SU-DHL-6 (cell line): Measurements from ENCODE around the gene POR.
"Not testable (repeated sequence)": the region's sequence is repeated elsewhere in the genome, so short reads cannot be mapped to it uniquely, and the experiment has no call there.

Experiments
- H2AFZ ChIP-seq: fragments of 200-600 bp; sonication (generic); 2 replicates; pipeline ENCODE4 v1.6.1; 2014; ENCODE audit warnings: low read depth, mild to moderate bottlenecking, moderate library complexity, mixed read lengths, antibody characterized with exemption, low read length; ENCODE audit not compliant: severe bottlenecking
- H3F3A ChIP-seq: fragments of 200-600 bp; shearing (Covaris generic); 2 replicates; pipeline ENCODE4 v1.6.0; 2016; ENCODE audit warnings: antibody characterized with exemption, mild to moderate bottlenecking; ENCODE audit not compliant: insufficient read depth
- H3K27ac ChIP-seq: fragments of 200-600 bp; sonication (generic); 2 replicates; pipeline ENCODE4 v1.5.1; 2016; ENCODE audit warnings: low read depth, mild to moderate bottlenecking, low read length, moderate library complexity, mixed read lengths
- H3K27me3 ChIP-seq: fragments of 200-600 bp; sonication (generic), shearing (Covaris generic); 2 replicates; pipeline ENCODE4 v1.6.0; 2014; ENCODE audit warnings: mild to moderate bottlenecking, low read length
- H3K36me3 ChIP-seq: fragments of 200-600 bp; sonication (generic); 2 replicates; pipeline ENCODE4 v1.6.1; 2014; ENCODE audit warnings: mild to moderate bottlenecking, low read length, mixed read lengths
- H3K4me2 ChIP-seq: fragments of 300-600, 200-600 bp; shearing (Covaris generic), sonication (generic); 2 replicates; pipeline ENCODE4 v1.6.0; 2014; ENCODE audit warnings: low read length, low read depth, mild to moderate bottlenecking; ENCODE audit not compliant: poor library complexity, severe bottlenecking
- H3K4me3 ChIP-seq: fragments of 200-600 bp; sonication (generic); 2 replicates; pipeline ENCODE4 v1.5.1; 2014; ENCODE audit warnings: antibody characterized with exemption, low read length, mild to moderate bottlenecking, mixed read lengths; ENCODE audit not compliant: insufficient read depth, poor library complexity, severe bottlenecking
- H3K79me2 ChIP-seq: fragments of 200-600 bp; sonication (generic); 2 replicates; pipeline ENCODE4 v1.6.1; 2014; ENCODE audit warnings: mild to moderate bottlenecking, low read length, moderate library complexity; ENCODE audit not compliant: insufficient read depth
- H3K9ac ChIP-seq: fragments of 200-600 bp; sonication (generic); 2 replicates; pipeline ENCODE4 v1.7.0; 2014; ENCODE audit warnings: mild to moderate bottlenecking, low read length
- H3K9me2 ChIP-seq: fragments of 200-600 bp; sonication (generic); replicated peaks from 2 replicates; pipeline ENCODE4 v1.6.1; 2014; ENCODE audit warnings: low read length; ENCODE audit not compliant: insufficient read depth
- H3K9me3 ChIP-seq: fragments of 200-600 bp; sonication (generic); 2 replicates; pipeline ENCODE4 v1.6.1; 2014; ENCODE audit warnings: low read length, mixed read lengths; ENCODE audit not compliant: insufficient read depth
- H4K20me1 ChIP-seq: fragments of 200-600 bp; sonication (generic); 2 replicates; pipeline ENCODE4 v1.6.1; 2014; ENCODE audit warnings: low read depth, mild to moderate bottlenecking, antibody characterized with exemption, low read length, moderate library complexity, mixed read lengths
- CTCF ChIP-seq: fragments of 200-600 bp; sonication (generic); IDR thresholded peaks from one replicate; pipeline ENCODE4 v1.5.1; 2017; ENCODE audit warnings: antibody characterized with exemption, mild to moderate bottlenecking, low read length, moderate library complexity; ENCODE audit not compliant: insufficient read depth, poor library complexity, severe bottlenecking
- EZH2phosphoT487 ChIP-seq: fragments of 200-600 bp; sonication (generic), shearing (Covaris generic); conservative IDR thresholded peaks from 2 replicates; pipeline ENCODE4 v1.6.1; 2018; ENCODE audit warnings: mild to moderate bottlenecking, antibody characterized with exemption, low read length, moderate library complexity, mixed read lengths

The POR gene

DNA sequence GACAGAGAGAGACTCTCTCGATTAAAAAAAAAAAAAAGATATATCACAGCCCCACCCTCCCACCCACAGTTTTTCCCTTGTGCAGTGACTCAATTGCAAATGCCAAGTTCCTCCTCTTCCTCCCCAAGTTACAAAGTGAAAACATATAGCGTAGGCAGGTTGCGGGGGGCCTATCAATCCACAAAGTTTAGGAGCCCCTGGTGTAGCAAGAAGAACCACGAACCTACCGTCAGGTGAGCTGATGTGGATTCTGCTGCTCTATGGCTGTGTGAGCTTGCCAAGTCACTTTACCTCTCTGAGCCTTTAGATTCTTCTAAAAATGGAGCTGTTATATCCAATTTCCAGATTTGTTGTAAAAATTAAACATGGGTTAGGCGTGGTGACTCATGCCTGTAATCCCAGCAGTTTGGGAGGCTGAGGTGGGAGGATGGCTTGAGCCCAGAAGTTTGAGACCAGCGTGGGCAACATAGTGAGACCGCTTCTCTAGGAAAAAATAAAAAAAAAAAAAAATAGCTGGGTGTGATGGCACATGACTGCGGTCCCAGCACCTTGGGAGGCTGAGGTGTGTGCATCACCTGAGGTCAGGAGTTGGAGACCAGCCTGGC lies 44.3 kb upstream of the POR start:
- H2AFZ ChIP-seq, result no peak overlapping the region
- H3F3A ChIP-seq, result no peaks in the 10 kb centered on the region
- no peak overlapping the region for H3K27ac ChIP-seq
- H3K9me3 ChIP-seq, result no peaks in the 10 kb centered on the region
- H3K4me2 ChIP-seq, result no peak overlapping the region
- H3K27me3 ChIP-seq, result no peaks in the 10 kb centered on the region
- TF ChIP-seq EZH2phosphoT487, result no peak
- no peak for TF ChIP-seq CTCF
- no peaks in the 10 kb centered on the region for H3K9me2 ChIP-seq
- H3K79me2 ChIP-seq, result no peaks in the 10 kb centered on the region
- H3K9ac ChIP-seq, result no peak overlapping the region
- H4K20me1 ChIP-seq, result no peaks in the 10 kb centered on the region
- no peaks in the 10 kb centered on the region for H3K36me3 ChIP-seq
- no peak overlapping the region for H3K4me3 ChIP-seq

DNA sequence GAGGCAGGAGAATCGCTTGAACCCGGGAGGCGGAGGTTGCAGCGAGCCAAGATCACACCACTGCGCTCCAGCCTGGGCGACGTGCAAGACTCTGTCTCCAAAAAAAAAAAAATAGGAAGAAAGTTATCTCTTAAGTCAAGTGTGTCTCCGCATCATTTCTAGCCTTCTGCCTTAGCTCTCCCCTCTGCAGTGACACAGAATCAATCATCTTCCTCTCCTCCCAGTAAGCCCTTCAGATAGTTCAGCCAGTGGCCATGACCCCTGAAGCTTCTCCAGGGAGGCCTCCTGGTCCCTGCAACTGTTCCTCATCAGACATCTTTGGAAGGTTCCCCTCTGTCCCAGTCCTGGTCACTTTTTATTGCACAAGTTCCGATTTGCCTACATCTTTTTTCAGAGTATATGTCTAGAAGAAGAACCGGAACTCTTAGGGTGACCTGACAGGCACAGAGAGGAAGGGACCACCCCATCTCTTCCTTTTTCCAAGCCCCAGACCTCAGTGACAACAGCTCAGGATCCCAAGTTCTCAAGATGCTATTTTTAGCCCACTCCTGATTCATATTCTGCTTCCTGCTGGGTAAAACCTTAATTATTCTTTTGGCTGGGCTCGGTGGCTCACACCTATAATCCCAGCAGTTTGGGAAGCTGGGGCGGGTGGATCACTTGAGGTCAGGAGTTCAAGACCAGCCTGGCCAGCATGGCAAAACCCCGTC lies 42.7 kb upstream of the POR start:
- H3K4me3 ChIP-seq, result no peak overlapping the region
- TF ChIP-seq CTCF (no peak), EZH2phosphoT487 (no peak)
- no peak overlapping the region for H3K27ac ChIP-seq
- no peaks in the 10 kb centered on the region for H3K9me2 ChIP-seq
- H3K36me3 ChIP-seq, result no peaks in the 10 kb centered on the region
- no peaks in the 10 kb centered on the region for H3K27me3 ChIP-seq
- no peaks in the 10 kb centered on the region for H3K9me3 ChIP-seq
- H4K20me1 ChIP-seq, result no peaks in the 10 kb centered on the region
- H3F3A ChIP-seq, result no peaks in the 10 kb centered on the region
- no peak overlapping the region for H2AFZ ChIP-seq
- H3K4me2 ChIP-seq, result no peak overlapping the region
- H3K9ac ChIP-seq, result no peak overlapping the region
- H3K79me2 ChIP-seq, result no peaks in the 10 kb centered on the region

DNA sequence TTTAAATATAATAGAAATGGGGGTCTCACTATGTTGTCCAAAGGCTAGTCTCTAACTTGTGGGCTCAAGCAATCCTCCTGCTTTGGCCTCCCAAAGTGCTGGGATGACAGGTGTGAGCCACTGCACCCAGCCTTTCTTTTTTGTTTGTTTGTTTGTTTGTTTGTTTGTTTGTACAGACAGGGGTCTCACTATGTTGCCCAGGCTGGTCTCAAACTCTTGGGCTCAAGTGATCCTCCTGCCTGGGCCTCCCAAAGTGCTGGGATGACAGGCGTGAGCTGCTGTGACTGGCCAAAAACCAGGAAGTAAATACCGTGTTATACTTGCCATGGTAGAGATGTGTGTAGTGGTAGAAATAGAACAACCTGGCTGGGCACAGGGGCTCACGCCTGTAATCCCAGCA lies 40.8 kb upstream of the POR start:
- not testable (repeated sequence) for H3K9ac ChIP-seq, H3K27ac ChIP-seq, H4K20me1 ChIP-seq, H3K27me3 ChIP-seq, H3K79me2 ChIP-seq, H3K9me2 ChIP-seq, H3K36me3 ChIP-seq, H3K4me3 ChIP-seq, H3K9me3 ChIP-seq, H3F3A ChIP-seq, H2AFZ ChIP-seq, H3K4me2 ChIP-seq
